Midbrain (tissue), 1 donor: ENCODE results near the gene KANTR.
"Not testable (repeated sequence)": the region's sequence is repeated elsewhere in the genome, so short reads cannot be mapped to it uniquely, and the experiment has no call there.

Source experiments
- DNase-seq: peaks from one replicate; lab custom pipeline; 2025; lab: John Stamatoyannopoulos, UW

The KANTR gene

GRCh38 chrX:53128097-53128749, 34.3 kb downstream of the KANTR start:
- DNase-seq: no peak

- no peak for DNase-seq
Observed at GRCh38 chrX:53133400-53133799, 39.5 kb downstream of the KANTR start.

- no peak for DNase-seq
Observed at GRCh38 chrX:53135581-53135980, 41.6 kb downstream of the KANTR start.

- no peak for DNase-seq
Observed at GRCh38 chrX:53153581-53153980, 59.6 kb downstream of the KANTR start.

- DNase-seq: no peak
Observed at GRCh38 chrX:53155512-53156206, 61.7 kb downstream of the KANTR start.

GRCh38 chrX:53156207-53156596, 62.3 kb downstream of the KANTR start:
- DNase-seq: no peak

GRCh38 chrX:53159184-53159583, 65.2 kb downstream of the KANTR start:
- no peak for DNase-seq

GRCh38 chrX:53160297-53160983, 66.5 kb downstream of the KANTR start:
- no peak for DNase-seq

- no peak for DNase-seq
Observed at GRCh38 chrX:53163436-53163835, 69.5 kb downstream of the KANTR start.

- not testable (repeated sequence) for DNase-seq
Observed at GRCh38 chrX:53164566-53164965, 70.6 kb downstream of the KANTR start.

GRCh38 chrX:53166103-53166502, 72.2 kb downstream of the KANTR start:
- DNase-seq: no peak

- DNase-seq: no peak
Observed at GRCh38 chrX:53171356-53171755, 77.4 kb downstream of the KANTR start.
